HG03460 (cell line): Measurements from ENCODE around the gene INHBE.

Experiments
- ATAC-seq: cut with Tn5 transposase; IDR thresholded peaks from one replicate; pipeline ENCODE4 v1.9.1; 2021; ENCODE audit not compliant: unreplicated experiment

INHBE gene

DNA sequence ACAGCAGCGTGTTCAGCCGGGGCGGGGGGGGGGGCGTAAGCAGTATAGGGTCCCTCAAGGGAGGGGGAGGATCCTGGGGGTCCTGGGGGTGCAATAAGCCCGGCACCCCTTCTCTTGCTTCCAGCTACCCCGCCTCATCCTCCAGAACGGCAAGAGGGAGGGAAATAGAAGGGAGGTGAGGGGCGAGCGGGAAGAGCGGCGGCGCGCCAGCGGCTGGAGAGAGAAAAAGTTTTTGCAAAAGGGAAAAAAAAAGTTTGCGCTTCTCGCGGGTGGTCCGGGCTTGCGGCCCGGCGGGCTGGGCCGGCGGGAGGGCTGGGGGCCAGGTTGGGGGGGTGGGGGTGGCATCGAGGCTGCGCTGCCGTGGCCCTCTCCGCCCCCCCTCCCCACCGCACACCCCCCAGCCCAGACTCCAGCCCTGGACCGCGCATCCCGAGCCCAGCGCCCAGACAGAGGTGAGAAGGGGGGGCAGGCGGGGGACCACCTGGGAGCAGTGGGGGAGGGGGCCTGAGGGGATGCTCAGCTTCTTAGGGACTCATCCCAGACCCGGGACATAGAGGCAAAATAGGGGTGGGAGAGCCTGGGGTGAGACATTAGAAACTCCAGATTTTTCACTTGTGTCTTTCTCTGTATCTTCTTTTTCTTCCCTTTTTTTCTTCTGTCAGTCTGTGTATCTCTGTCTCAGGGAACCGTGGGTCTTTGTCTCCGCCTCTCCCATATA lies 4.8 kb downstream of the INHBE start, which contains the start of gene GLI1:
Gene GLI1 (plus strand): TSS at position 36 of the 718 bp plus-strand sequence. CDS start 3,907 bp downstream, outside the sequence.
- ATAC-seq, result no peak

DNA sequence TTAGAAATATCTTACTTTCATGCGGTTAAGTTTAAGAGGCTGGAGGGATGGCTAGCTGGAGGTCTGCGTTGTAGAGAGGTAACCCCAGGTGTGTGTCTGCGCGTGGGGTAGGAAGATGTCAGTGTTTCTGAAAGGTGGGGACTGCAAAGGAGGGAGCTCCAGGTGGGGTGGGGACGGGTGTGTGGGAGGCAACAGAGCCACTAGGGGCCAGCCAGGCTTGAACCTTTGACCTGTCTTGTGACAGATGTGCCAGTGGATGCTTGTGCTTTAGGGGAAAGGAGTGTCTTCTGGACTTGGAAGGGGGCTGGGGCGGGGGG lies 5.3 kb downstream of the INHBE start:
- ATAC-seq, result no peak

DNA sequence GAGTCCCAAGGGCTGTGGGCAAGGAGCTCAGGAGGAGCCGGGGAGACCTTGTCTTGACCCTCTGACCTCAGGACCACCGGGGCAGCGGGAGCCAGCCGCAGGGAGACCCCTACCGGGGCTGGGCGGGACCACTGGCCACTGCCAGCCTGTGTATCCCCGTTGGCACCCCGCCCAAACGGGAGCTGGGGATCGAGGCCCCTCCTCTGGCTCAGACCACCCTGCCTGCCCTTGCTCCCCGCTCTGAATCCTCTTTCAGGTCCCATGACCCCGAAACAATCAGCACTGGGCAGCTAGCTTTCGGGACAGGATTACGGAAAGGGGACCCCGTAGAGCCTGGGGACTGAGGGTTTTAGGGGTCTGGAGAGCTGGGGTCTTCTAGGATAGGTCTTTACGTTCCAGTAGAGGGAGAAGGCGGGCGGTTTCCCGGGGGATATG lies 5.8 kb downstream of the INHBE start:
- no peak for ATAC-seq

DNA sequence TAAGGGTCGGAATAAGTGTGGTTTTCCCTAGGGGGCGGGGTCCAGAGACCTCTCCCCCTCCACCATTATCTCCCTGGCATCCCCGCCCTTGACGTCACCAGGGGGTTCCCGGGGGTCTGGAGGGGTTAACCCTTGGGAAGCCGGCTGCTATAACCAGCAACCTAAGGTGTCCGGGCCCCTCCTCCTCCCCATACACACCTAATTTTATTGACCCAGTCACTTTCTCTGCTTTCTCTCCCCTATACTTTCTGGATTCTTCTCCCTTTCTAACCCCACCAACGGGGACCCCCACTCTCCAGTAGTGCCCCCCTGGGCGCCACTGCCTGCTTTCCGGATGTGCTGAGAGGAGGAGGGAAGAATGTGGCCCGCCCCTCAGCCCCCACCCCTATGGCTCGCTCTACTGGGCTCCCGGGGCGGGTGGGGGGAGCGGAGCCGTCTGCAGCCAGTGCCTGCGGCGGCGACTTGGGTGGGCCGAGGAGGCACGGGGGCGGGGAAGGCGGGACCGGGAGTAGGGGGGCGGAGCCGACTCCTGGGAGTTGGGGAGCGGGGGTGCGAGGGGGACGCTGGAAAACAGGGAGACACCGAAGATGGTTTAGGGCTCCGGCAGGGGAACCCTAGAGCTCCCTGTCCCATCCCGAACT lies 6.3 kb downstream of the INHBE start:
- no peak for ATAC-seq

DNA sequence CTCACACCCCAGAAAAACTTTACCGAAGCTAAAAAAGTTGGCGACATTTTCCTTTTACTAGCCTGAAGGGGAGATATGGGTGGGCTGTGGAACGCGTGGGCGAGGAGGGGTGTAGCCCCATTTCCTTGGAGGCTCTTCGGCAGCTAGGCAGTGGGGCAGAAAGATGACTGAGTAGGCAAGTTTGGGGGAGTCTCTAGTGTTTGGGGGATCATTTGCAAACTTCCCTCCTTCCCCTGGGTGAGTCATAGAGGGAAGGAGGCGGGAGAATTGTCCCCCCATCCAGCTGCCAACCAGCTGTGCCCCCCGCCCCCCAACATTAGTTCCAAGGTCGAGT lies 6.8 kb downstream of the INHBE start:
- no peak for ATAC-seq

DNA sequence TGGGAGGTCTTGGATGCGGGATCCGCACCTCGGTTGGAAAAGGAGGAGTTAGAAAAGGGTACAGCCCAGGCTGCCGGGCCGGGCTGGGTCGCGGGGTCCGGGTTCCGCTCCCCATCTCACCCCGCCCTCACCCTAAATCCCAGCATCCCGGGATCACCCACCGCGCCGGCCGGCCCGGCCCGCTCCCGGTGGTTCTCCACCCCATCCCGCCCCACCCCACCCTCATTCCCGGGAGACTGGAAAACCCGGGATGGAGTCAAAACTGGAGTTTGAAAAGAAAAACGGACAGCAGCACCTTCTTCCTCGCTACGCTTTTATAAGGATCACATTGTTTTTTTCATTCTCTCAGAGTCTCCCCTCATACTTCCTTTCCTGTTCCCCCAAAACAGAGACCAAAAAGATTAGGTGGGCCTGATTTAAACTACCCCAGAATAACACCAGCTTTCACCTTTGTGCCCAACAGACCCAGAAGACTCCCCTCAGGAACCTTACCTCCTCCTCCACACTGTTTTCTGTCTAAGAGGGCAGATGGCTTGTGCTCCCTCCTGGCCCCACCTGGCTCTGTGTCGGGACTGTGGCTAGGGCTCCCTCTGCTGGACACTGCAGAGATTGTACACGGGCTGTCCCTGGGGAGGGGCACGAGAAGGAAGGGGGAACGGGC lies 7.3 kb downstream of the INHBE start:
- ATAC-seq, result peak; percentile 63

DNA sequence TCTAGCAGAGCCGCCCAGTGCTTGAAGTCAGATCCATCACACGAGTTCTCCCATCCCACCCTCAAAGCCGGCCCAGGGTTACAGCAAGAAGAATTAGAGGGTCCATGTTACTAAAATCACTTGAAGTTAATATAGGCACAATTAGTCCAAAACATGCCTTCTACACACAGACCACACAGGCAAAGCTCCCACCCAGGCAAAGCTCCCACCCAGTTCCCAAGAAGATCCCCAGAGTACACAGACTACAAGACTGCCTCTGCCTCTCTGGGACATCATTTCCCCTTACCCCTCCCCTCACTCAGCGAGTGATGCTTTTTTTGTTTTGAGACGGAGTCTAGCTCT lies 7.8 kb downstream of the INHBE start:
- ATAC-seq, result no peak

DNA sequence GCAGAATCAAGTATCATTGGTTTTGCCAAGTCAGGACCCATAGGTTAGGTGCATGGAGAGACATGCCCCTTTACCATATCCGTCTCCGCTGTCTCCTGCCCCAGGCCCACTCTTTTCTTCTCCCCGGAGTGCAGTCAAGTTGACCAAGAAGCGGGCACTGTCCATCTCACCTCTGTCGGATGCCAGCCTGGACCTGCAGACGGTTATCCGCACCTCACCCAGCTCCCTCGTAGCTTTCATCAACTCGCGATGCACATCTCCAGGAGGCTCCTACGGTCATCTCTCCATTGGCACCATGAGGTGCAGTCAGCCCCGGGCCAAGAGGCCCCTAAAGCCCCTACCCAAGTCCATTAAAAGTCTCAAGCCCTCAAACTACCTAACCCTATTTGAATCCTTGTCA lies 9.5 kb downstream of the INHBE start:
- no peak for ATAC-seq

DNA sequence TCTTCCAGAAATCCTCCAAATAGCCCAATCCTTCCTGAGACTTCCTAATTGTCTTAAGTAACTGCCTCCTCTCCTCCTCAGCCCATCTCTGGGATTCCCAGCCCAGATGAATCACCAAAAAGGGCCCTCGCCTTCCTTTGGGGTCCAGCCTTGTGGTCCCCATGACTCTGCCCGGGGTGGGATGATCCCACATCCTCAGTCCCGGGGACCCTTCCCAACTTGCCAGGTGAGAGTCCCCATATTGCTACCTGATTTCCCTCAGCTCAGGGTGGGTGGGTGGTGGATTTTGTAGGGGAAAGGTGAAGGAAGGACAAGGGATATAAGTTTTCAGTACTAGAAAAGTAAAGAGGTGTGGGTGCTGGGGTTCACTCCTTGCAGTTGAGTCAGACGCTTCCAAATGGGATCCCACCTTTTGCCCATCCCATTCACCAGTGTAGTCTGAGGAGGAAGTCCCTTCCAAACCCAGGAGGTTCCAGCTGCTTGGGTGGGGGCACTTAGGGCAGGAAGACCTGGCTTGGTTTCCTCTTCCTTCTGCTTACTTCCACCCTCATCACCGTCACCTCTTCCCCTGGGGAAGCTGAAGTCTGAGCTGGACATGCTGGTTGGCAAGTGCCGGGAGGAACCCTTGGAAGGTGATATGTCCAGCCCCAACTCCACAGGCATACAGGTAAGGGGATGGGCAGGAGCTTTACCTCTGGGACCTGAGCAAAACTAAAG lies 10.1 kb downstream of the INHBE start:
- ATAC-seq, result no peak

DNA sequence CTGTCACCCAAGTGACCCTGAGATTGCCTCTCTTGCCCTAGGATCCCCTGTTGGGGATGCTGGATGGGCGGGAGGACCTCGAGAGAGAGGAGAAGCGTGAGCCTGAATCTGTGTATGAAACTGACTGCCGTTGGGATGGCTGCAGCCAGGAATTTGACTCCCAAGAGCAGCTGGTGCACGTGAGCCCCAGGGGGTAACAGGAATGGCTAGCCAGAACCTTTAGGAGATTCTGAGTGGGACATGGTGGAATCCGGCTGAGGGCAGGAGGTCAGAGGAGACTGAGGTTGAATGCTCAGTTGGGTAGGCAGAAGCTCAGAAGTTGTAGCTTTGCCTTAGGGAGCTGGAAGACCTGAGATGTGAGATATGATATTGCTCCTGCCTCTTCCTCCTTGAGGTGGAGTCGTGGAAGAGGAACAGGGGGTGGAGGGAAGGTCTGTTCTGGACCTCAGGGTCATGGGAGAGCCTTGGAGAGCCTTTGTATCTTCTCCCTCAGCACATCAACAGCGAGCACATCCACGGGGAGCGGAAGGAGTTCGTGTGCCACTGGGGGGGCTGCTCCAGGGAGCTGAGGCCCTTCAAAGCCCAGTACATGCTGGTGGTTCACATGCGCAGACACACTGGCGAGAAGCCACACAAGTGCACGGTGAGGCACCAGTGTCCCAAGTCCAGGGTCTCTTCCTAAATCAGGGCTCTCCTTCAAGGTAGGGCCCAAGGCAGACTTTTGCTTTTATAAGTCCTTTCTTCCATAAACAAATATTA lies 10.8 kb downstream of the INHBE start:
- no peak for ATAC-seq

DNA sequence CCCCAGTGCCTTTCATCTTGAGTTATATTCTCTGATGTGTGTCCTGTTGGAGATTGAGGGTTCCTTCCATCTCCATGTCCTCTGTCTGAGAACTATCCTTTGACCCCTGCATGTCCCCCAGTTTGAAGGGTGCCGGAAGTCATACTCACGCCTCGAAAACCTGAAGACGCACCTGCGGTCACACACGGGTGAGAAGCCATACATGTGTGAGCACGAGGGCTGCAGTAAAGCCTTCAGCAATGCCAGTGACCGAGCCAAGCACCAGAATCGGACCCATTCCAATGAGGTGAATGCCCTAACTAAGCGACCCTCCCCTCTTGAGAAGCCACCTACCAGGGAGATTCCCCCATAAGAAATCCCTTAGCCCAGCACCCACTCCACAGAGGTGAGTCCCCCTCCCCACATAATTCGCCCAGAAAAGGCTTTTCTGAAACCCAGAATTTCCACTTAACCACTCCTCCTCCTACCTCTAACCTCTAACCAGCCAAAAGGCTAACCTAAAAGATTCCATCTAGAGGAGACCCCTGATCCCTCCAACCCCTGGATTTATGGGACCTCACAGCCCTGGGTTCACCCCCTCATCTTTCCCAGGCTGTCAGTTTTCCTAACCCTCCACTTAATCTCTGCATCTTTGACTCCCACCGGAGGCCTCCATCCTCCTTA lies 12.2 kb downstream of the INHBE start:
- ATAC-seq, result no peak

DNA sequence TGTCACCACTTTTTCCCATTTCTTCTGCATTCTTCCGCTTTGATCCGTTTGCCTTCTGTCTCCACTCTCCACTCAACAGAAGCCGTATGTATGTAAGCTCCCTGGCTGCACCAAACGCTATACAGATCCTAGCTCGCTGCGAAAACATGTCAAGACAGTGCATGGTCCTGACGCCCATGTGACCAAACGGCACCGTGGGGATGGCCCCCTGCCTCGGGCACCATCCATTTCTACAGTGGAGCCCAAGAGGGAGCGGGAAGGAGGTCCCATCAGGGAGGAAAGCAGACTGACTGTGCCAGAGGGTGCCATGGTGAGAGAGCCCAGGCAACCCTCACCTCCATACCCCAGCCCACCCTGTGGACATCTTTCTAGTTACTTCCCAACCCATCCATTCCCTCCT lies 12.8 kb downstream of the INHBE start:
- no peak for ATAC-seq

DNA sequence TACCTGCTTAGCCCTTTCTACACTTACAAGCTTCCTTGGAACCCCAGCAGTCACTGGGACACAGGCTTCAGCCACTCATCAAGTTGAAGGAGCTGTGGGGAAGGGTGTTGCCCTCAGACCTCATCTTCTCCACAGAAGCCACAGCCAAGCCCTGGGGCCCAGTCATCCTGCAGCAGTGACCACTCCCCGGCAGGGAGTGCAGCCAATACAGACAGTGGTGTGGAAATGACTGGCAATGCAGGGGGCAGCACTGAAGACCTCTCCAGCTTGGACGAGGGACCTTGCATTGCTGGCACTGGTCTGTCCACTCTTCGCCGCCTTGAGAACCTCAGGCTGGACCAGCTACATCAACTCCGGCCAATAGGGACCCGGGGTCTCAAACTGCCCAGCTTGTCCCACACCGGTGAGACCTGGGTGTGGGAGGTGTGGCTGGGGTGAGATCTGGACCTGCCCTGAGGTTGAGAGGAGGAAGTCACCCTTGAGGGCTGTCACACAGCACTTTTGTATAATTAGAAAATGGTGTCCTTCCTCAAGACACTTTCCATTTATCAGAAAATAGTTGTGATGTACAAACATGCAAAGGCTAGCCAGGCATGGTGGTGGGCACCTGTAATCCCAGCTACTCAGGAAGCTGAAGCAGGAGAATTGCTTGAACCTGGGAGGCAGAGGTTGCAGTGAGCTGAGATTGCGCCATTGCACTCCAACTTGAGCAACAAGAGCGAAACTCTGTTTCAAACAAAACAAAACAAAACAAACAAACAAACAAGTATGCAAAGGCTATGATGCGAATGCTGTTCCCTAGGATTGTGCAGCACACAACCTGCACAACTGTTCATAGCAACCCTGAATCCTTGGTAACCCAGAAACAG lies 14.4 kb downstream of the INHBE start:
- no peak for ATAC-seq

DNA sequence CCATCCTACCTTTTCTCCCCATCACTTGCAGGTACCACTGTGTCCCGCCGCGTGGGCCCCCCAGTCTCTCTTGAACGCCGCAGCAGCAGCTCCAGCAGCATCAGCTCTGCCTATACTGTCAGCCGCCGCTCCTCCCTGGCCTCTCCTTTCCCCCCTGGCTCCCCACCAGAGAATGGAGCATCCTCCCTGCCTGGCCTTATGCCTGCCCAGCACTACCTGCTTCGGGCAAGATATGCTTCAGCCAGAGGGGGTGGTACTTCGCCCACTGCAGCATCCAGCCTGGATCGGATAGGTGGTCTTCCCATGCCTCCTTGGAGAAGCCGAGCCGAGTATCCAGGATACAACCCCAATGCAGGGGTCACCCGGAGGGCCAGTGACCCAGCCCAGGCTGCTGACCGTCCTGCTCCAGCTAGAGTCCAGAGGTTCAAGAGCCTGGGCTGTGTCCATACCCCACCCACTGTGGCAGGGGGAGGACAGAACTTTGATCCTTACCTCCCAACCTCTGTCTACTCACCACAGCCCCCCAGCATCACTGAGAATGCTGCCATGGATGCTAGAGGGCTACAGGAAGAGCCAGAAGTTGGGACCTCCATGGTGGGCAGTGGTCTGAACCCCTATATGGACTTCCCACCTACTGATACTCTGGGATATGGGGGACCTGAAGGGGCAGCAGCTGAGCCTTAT lies 15.3 kb downstream of the INHBE start:
- ATAC-seq, result no peak

DNA sequence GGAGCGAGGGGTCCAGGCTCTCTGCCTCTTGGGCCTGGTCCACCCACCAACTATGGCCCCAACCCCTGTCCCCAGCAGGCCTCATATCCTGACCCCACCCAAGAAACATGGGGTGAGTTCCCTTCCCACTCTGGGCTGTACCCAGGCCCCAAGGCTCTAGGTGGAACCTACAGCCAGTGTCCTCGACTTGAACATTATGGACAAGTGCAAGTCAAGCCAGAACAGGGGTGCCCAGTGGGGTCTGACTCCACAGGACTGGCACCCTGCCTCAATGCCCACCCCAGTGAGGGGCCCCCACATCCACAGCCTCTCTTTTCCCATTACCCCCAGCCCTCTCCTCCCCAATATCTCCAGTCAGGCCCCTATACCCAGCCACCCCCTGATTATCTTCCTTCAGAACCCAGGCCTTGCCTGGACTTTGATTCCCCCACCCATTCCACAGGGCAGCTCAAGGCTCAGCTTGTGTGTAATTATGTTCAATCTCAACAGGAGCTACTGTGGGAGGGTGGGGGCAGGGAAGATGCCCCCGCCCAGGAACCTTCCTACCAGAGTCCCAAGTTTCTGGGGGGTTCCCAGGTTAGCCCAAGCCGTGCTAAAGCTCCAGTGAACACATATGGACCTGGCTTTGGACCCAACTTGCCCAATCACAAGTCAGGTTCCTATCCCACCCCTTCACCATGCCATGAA lies 16.0 kb downstream of the INHBE start:
- ATAC-seq, result no peak

DNA sequence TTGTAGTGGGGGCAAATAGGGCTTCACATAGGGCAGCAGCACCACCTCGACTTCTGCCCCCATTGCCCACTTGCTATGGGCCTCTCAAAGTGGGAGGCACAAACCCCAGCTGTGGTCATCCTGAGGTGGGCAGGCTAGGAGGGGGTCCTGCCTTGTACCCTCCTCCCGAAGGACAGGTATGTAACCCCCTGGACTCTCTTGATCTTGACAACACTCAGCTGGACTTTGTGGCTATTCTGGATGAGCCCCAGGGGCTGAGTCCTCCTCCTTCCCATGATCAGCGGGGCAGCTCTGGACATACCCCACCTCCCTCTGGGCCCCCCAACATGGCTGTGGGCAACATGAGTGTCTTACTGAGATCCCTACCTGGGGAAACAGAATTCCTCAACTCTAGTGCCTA lies 16.6 kb downstream of the INHBE start:
- ATAC-seq, result no peak

DNA sequence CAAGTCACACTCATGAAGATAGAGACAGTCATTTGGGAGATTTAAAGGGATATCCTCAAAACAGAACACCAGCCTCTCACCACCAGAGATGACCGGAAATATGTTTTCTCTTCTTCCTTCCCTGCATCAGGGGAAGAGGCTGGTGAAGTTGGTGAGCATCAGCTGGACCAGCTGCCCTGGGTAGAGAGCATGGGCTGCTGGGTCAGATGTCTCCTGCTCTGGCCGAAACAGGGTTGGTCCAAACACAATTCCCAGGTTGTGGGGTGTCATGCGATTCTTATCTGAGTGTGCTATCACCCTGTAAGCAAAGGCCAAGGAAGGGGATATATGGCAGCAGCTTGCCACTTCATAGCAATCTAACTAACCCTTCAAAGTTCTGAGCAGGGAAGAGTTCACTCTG lies 17.3 kb downstream of the INHBE start:
- no peak for ATAC-seq

DNA sequence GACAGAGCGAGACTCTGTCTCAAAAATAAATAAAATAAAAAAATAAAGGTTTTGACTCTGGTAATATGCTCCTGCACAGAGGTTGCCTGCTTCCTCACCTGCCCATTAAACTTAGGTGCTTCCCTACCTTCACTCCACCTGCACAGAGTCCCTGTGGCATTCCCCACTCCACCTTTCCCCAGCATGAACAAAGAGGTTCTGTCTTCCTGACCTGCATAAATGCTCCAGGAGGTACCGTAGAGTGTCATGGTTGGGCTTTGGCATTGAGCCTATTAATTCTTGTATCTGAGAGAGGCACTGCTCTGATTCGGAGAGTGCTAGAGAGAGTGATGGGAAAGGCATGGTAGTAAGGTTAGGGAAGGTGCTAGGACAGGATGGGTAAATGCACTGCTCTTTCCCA lies 18.3 kb downstream of the INHBE start:
- ATAC-seq, result no peak

DNA sequence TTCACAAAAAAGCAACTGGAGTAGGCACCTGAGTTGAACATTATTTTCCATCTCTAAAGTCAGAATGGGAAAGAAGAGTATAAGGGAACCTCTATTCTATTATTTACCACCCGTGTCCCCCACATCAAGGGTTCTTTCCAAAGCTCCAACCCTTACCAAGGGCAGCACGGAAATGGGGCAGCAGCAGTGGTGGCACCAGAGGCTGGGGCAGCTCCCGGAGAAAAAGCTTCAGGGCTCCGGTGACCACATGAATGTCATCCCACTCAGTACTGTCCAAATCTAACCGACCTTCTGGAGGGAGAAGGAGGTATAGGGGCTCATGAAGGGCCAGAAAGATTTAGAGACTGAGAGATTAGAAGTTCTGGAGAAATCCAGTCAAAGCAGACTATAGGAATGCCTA lies 18.8 kb downstream of the INHBE start:
- ATAC-seq, result no peak
